B cell (primary cell): ENCODE data around the gene NOXO1. TPM values are rescaled to one million over a fixed set of nuclear protein-coding genes. Genes with fewer than 3 reads are reported as not detected.

Experiments used
- ATAC-seq: fragments of 200-7000 bp; cut with Tn5 transposase; one replicate; pipeline ENCODE4 v1.10.0; 2021; ENCODE audit warnings: low read depth, mild to moderate bottlenecking, moderate number of reproducible peaks, moderate library complexity
- CTCF ChIA-PET: fragments of 350-600 bp; sonication (Branson Sonifier 250); formaldehyde crosslinking; loops from one replicate; lab custom pipeline; 2021; ENCODE audit warnings: antibody characterized with exemption, inconsistent platforms; lab: Charles Lee
- POLR2A ChIA-PET: fragments of 350-600 bp; sonication (Branson Sonifier 250); formaldehyde crosslinking; loops from one replicate; lab custom pipeline; 2021; ENCODE audit warnings: antibody characterized with exemption; lab: Charles Lee
- DNase-seq: peaks from one replicate; pipeline ENCODE4 v3.0.0; 2013
- H2AFZ ChIP-seq: 2 replicates; pipeline ENCODE4 v1.6.1; 2012; ENCODE audit warnings: mild to moderate bottlenecking, low read depth, low read length; ENCODE audit not compliant: insufficient read depth, poor library complexity, severe bottlenecking
- H3K27ac ChIP-seq, 2 donors: 1 replicate in 1 of 2; 2 replicates in 1 of 2; pipeline ENCODE4 v1.5.1; 2012 to 2013; ENCODE audit warnings: low read length in 2 of 2, mild to moderate bottlenecking in 2 of 2, moderate library complexity in 1 of 2
- H3K27me3 ChIP-seq, 4 experiments: fragments of 200-600 bp in 1 of 4; sonication (generic) in 1 of 4; replicated peaks in 1 of 4; 1 replicate in 2 of 4; 2 replicates in 2 of 4; pipeline versions ENCODE4 v1.6.1 to v1.7.0; 2013 to 2016; ENCODE audit warnings: low read length in 3 of 4, mild to moderate bottlenecking in 2 of 4, mixed read lengths in 1 of 4, moderate library complexity in 1 of 4; ENCODE audit not compliant: insufficient read depth in 4 of 4, control insufficient read depth in 3 of 4; ENCODE audit errors: control extremely low read depth in 1 of 4
- H3K36me3 ChIP-seq, 2 experiments: replicated peaks in 1 of 2; 1 replicate in 1 of 2; 2 replicates in 1 of 2; pipeline versions ENCODE4 v1.6.1 to v1.7.1; 2013; ENCODE audit warnings: low read length in 1 of 2; ENCODE audit not compliant: insufficient read depth in 2 of 2, control insufficient read depth in 1 of 2; ENCODE audit errors: control extremely low read depth in 1 of 2, extremely low read depth in 1 of 2
- H3K4me1 ChIP-seq, 2 donors: fragments of 200-600 bp in 1 of 2; sonication (generic) in 1 of 2; 1 replicate in 1 of 2; 2 replicates in 1 of 2; pipeline versions ENCODE4 v1.5.1 to v1.6.1; 2013 to 2017; ENCODE audit warnings: low read length in 2 of 2; ENCODE audit not compliant: control insufficient read depth in 2 of 2, insufficient read depth in 2 of 2
- H3K4me2 ChIP-seq: replicated peaks from 2 replicates; pipeline ENCODE3; 2012; ENCODE audit warnings: mild to moderate bottlenecking, low read depth, low read length; ENCODE audit not compliant: poor library complexity, severe bottlenecking
- H3K4me3 ChIP-seq, 5 experiments: fragments of 200-600 bp in 1 of 5; sonication (generic) in 1 of 5; 1 replicate in 3 of 5; 2 replicates in 2 of 5; pipeline versions ENCODE4 v1.5.1 to v1.7.0; 2011 to 2016; ENCODE audit warnings: low read length in 4 of 5, mild to moderate bottlenecking in 4 of 5, low read depth in 2 of 5, control low read depth in 1 of 5, moderate library complexity in 1 of 5; ENCODE audit not compliant: insufficient read depth in 1 of 5; ENCODE audit errors: control extremely low read depth in 1 of 5, extremely low read depth in 1 of 5
- H3K79me2 ChIP-seq: fragments of 200-600 bp; sonication (generic); one replicate; pipeline ENCODE4 v1.6.0; 2016; ENCODE audit warnings: low read length; ENCODE audit not compliant: control insufficient read depth, insufficient read depth
- H3K9ac ChIP-seq: fragments of 200-600 bp; sonication (generic); 2 replicates; pipeline ENCODE4 v1.6.1; 2017; ENCODE audit warnings: mild to moderate bottlenecking, low read length, moderate library complexity
- H3K9me3 ChIP-seq, 3 donors: one replicate each; pipeline versions ENCODE4 v1.6.1 to v1.7.1; 2013; ENCODE audit warnings: low read length in 2 of 3; ENCODE audit not compliant: control insufficient read depth in 2 of 3, insufficient read depth in 1 of 3; ENCODE audit errors: control extremely low read depth in 1 of 3
- H4K20me1 ChIP-seq: 2 replicates; pipeline ENCODE4 v1.6.0; 2012; ENCODE audit warnings: mild to moderate bottlenecking, low read length; ENCODE audit not compliant: insufficient read depth, control insufficient read depth, poor library complexity, severe bottlenecking
- H3K27ac Mint-ChIP-seq: one replicate; pipeline ENCODE4 v1.8.0; 2021; ENCODE audit warnings: mixed read lengths
- H3K27me3 Mint-ChIP-seq: one replicate; pipeline ENCODE4 v1.8.0; 2021; ENCODE audit warnings: mixed read lengths
- H3K4me1 Mint-ChIP-seq: one replicate; pipeline ENCODE4 v1.8.0; 2021; ENCODE audit warnings: mixed read lengths
- H3K4me3 Mint-ChIP-seq: one replicate; pipeline ENCODE4 v1.8.0; 2021; ENCODE audit warnings: mixed read lengths
- H3K9me3 Mint-ChIP-seq: one replicate; pipeline ENCODE4 v1.8.0; 2022; ENCODE audit warnings: mixed read lengths; ENCODE audit not compliant: insufficient read depth
- EZH2 ChIP-seq: IDR thresholded peaks from 2 replicates; pipeline ENCODE4 v1.6.1; 2012; ENCODE audit warnings: borderline replicate concordance, low read depth, mild to moderate bottlenecking, moderate library complexity, low read length; ENCODE audit not compliant: insufficient read depth, poor library complexity, severe bottlenecking
- WGBS: methylation state at CpG from one replicate; pipeline ENCODE4 v1.1.5; 2013; ENCODE audit warnings: missing lambda C conversion rate; ENCODE audit not compliant: insufficient coverage; 5-methylcytosine and 5-hydroxymethylcytosine counted together
- intact Hi-C: fragments of 100-400 bp; cut with micrococcal nuclease; formaldehyde crosslinking; loops from one replicate; pipeline ENCODE4 v1.10.0; 2022
- polyA plus RNA-seq: library from polyadenylated mRNA; depleted of rRNA; stranded (reverse); fragments of >200 nt; gene quantifications from 2 replicates; pipeline ENCODE4 v1.2.3, GENCODE V29; 2012
- total RNA-seq, 2 donors: library from RNA; stranded (reverse); fragments of 120-200 nt in 1 of 2; gene quantifications; 1 replicate in 1 of 2; 2 replicates in 1 of 2; pipeline versions ENCODE4 v1.2.3 to v1.2.4, GENCODE V29; 2013 to 2022
- TF ChIP-seq, protein P1 (sequence below): fragments of 200-600 bp; IDR thresholded peaks from one replicate; pipeline ENCODE4 v1.8.0; 2022; ENCODE audit warnings: antibody characterized with exemption, mild to moderate bottlenecking

NOXO1 gene
- total and polyA plus RNA-seq, 2 donors (not counting 1 experiment from before 2014, with no cell fraction given), result 0.30 to 0.74 TPM

DNA sequence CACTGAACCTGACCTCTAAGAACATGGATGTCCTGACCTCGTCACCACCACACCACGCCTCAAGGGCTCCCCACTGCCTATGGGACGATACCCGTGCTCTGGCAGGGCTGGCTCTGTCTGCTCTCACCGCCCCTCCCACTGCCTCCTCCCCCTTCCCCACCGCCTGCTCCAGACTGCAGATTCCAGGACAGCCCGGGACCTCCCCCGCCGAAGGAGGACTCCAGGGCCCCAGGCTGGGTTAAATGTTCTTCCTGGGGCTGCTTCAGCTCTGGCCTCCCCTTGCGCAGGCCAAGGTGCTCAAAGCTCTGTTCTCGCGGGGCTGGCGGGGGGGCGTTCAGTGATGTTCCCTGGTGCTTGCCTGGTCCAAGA, 41.4 kb upstream of the NOXO1 start:
- POLR2A ChIA-PET, result interaction anchor here (0.6 to 1.5 kb wide), 5 partner anchors 9 to 859 kb away, joined by 3 to 9 read pairs (median 4); partner anchors contain the start of gene TRAF7
- H3K9me3 ChIP-seq, result no peaks in the 10 kb centered on the region
- H2AFZ ChIP-seq, result peak overlapping the region; percentile 93
- Mint-ChIP-seq H3K9me3 (no peaks in the 10 kb centered on the region), H3K27me3 (peaks cover 28% of the 10 kb centered on the region), H3K4me1 (peaks cover 19% of the 10 kb centered on the region), H3K4me3 (peak overlapping the region; percentile 88), H3K27ac (peak overlapping the region; percentile 82)
- H3K27ac ChIP-seq, result no peak overlapping the region
- intact Hi-C loops, result loop anchor here (1.0 to 10.0 kb wide), 8 partner anchors 13 to 482 kb away; partner anchors contain the start of genes E4F1, ECI1, NTHL1 and RPS2
- peaks cover 34 to 41% of the 10 kb centered on the region in 2 donors for H3K4me1 ChIP-seq
- H3K4me3 ChIP-seq, result peak overlapping the region in 4 of 5 experiments; percentile 34 to 57 (median 40)
- CTCF ChIA-PET, result interaction anchor here (0.6 to 4.7 kb wide), 19 partner anchors 9 to 479 kb away, joined by 3 to 35 read pairs (median 4); partner anchors contain the start of genes MSRB1, NTHL1, PKD1 and RAB26
- H3K79me2 ChIP-seq, result no peaks in the 10 kb centered on the region
- ATAC-seq, result peak; percentile 11
- H4K20me1 ChIP-seq, result no peaks in the 10 kb centered on the region
- no peak for DNase-seq
- peaks cover 0 to 62% (median 24%) of the 10 kb centered on the region in 4 experiments for H3K27me3 ChIP-seq
- TF ChIP-seq, protein P1, sequence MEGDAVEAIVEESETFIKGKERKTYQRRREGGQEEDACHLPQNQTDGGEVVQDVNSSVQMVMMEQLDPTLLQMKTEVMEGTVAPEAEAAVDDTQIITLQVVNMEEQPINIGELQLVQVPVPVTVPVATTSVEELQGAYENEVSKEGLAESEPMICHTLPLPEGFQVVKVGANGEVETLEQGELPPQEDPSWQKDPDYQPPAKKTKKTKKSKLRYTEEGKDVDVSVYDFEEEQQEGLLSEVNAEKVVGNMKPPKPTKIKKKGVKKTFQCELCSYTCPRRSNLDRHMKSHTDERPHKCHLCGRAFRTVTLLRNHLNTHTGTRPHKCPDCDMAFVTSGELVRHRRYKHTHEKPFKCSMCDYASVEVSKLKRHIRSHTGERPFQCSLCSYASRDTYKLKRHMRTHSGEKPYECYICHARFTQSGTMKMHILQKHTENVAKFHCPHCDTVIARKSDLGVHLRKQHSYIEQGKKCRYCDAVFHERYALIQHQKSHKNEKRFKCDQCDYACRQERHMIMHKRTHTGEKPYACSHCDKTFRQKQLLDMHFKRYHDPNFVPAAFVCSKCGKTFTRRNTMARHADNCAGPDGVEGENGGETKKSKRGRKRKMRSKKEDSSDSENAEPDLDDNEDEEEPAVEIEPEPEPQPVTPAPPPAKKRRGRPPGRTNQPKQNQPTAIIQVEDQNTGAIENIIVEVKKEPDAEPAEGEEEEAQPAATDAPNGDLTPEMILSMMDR, result no peak
- TF ChIP-seq EZH2, result no peak
- peak overlapping the region; percentile 81 for H3K4me2 ChIP-seq
- H3K9ac ChIP-seq, result peak overlapping the region; percentile 61
- WGBS, result 9% methylated on average over 14 of the region's 14 CpGs
- no peaks in the 10 kb centered on the region for H3K36me3 ChIP-seq
